Spleen (tissue), 11 donors: ENCODE results near the gene MICU1. TPM values are rescaled to one million over a fixed set of nuclear protein-coding genes. Genes with fewer than 3 reads are reported as not detected.
"Not testable (repeated sequence)": the region's sequence is repeated elsewhere in the genome, so short reads cannot be mapped to it uniquely, and the experiment has no call there.

Experiments used
- DNase-seq: peaks from one replicate; pipeline ENCODE4 v3.0.0-alpha.2; 2020
- H3K27ac ChIP-seq, 8 donors: fragments of 200-600 bp; sonication (generic) in 7 of 8; 1 replicate in 4 of 8; 2 replicates in 4 of 8; pipeline versions ENCODE4 v1.5.0 to v1.8.0; 2016 to 2021; ENCODE audit warnings: inconsistent platforms in 4 of 8, mild to moderate bottlenecking in 4 of 8, moderate library complexity in 1 of 8
- H3K27me3 ChIP-seq, 7 donors: fragments of 200-600 bp; sonication (generic) in 6 of 7; replicated peaks in 1 of 7; 1 replicate in 4 of 7; 2 replicates in 3 of 7; pipeline versions ENCODE4 v1.5.0 to v1.8.0; 2016 to 2021; ENCODE audit warnings: inconsistent platforms in 3 of 7, mild to moderate bottlenecking in 1 of 7
- H3K36me3 ChIP-seq, 6 donors: fragments of 200-600 bp; sonication (generic) in 5 of 6; 1 replicate in 4 of 6; 2 replicates in 2 of 6; pipeline versions ENCODE4 v1.5.0 to v1.8.0; 2016 to 2021; ENCODE audit warnings: inconsistent platforms in 2 of 6
- H3K4me1 ChIP-seq, 6 donors: fragments of 200-600 bp; sonication (generic) in 5 of 6; 1 replicate in 3 of 6; 2 replicates in 3 of 6; pipeline versions ENCODE4 v1.5.0 to v1.8.0; 2016 to 2021; ENCODE audit warnings: inconsistent platforms in 3 of 6
- H3K4me3 ChIP-seq, 8 donors: fragments of 200-600 bp; sonication (generic) in 7 of 8; 1 replicate in 4 of 8; 2 replicates in 4 of 8; pipeline versions ENCODE4 v1.5.0 to v1.8.0; 2016 to 2021; ENCODE audit warnings: inconsistent platforms in 4 of 8, mild to moderate bottlenecking in 4 of 8, moderate library complexity in 2 of 8
- H3K9me3 ChIP-seq, 8 donors: fragments of 200-600 bp; sonication (generic) in 7 of 8; 1 replicate in 4 of 8; 2 replicates in 4 of 8; pipeline versions ENCODE4 v1.5.0 to v1.8.0; 2016 to 2021; ENCODE audit warnings: inconsistent platforms in 4 of 8
- POLR2A ChIP-seq, 3 donors: fragments of 450-650 bp; IDR thresholded peaks; one replicate each; pipeline ENCODE4 v1.5.1; 2017; ENCODE audit warnings: antibody characterized with exemption in 3 of 3, mild to moderate bottlenecking in 1 of 3
- POLR2AphosphoS5 ChIP-seq, 3 donors: sonication (generic); formaldehyde crosslinking; IDR thresholded peaks; one replicate each; pipeline ENCODE4 v1.5.1; 2017; ENCODE audit warnings: antibody characterized with exemption in 3 of 3
- WGBS, 5 donors: extraction: QIAGEN DNeasy Blood & Tissue Kit in 3 of 5; methylation state at CpG; one replicate each; pipeline versions ENCODE4 v1.1.5 to v1.1.7; 2013 to 2018; 5-methylcytosine and 5-hydroxymethylcytosine counted together
- intact Hi-C: fragments of 100-400 bp; cut with DNase I; formaldehyde crosslinking; loops from one replicate; pipeline ENCODE4 v1.15.0; 2023; ENCODE audit warnings: low total_unique reads
- polyA plus RNA-seq, 3 donors: library from polyadenylated mRNA; stranded (reverse); fragments of 200-250 nt; gene quantifications; one replicate each; pipeline ENCODE4 v1.2.1, GENCODE V29; 2013
- total RNA-seq, 7 donors: library from RNA; depleted of rRNA in 3 of 7; stranded (reverse); fragments of >200 nt in 3 of 7; fragmentation: NEBNext Ultra II Directional in 4 of 7; extraction: Animal tissue kit (Norgen Biotek cat#: 25700) in 4 of 7; gene quantifications; one replicate each; pipeline versions ENCODE4 v1.1.0 to v1.2.1, GENCODE V29; 2016 to 2021
- TF ChIP-seq, protein P1 (sequence below), 11 experiments: fragments of 200-600 bp in 7 of 11; fragments of 450-650 bp in 4 of 11; sonication (generic) in 4 of 11; IDR thresholded peaks in 8 of 11; conservative IDR thresholded peaks in 3 of 11; 1 replicate in 7 of 11; 2 replicates in 4 of 11; pipeline versions ENCODE4 v1.4.0 to v1.8.0; 2016 to 2021; ENCODE audit warnings: antibody characterized with exemption in 11 of 11, inconsistent platforms in 4 of 11, mild to moderate bottlenecking in 1 of 11
- donor health status: healthy with polysubstance abuse.
- donor health status: DM: no; HTN: no; CAD: no; lungs with moderate emphysema.
- donor health status: DM: no; HTN: no; CAD: no.
- donor health status: Bipolar disorder and iron deficiency.
- donor health status: healthy.
- donor health status: DM: no; HTN: no; CAD: no.
- donor health status: DM: yes; HTN: yes; CAD: no.

Gene MICU1
- total and polyA plus RNA-seq, 10 donors: 16.4 to 58.4 (median 46.5) TPM

DNA sequence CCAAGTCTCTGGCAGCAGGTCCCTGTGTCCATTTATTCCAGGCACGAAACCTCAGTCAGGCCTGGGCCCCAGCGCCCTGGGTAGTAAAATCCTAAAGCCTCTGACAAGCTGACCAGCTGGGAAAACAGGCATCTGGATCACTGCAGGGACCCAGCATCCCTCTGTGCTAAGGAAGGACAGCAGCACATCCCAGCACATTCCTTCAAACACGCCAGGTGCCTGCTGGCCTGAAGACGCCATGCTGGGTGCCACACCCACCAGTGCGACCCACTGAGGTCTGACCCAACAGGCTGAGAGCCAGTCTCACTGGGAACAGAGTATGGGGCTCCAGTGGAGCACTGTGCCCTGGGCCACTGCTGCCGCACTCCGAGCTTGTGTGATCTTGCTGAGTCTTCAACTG lies 277.6 kb downstream of the MICU1 start:
- Histone ChIP-seq H3K27me3 (no peaks in the 10 kb centered on the region), H3K4me3 (no peak overlapping the region), H3K9me3 (no peaks in the 10 kb centered on the region), H3K4me1 (peaks cover 11 to 76% (median 43%) of the 10 kb centered on the region in 6 donors), H3K36me3 (peaks cover 0 to 88% (median 29%) of the 10 kb centered on the region in 6 donors), H3K27ac (no peak overlapping the region)
- peak in 1 of 3 donors; percentile 44 for TF ChIP-seq POLR2AphosphoS5 (IDR thresholded peaks at IDR 0.05)
- TF ChIP-seq, protein P1, sequence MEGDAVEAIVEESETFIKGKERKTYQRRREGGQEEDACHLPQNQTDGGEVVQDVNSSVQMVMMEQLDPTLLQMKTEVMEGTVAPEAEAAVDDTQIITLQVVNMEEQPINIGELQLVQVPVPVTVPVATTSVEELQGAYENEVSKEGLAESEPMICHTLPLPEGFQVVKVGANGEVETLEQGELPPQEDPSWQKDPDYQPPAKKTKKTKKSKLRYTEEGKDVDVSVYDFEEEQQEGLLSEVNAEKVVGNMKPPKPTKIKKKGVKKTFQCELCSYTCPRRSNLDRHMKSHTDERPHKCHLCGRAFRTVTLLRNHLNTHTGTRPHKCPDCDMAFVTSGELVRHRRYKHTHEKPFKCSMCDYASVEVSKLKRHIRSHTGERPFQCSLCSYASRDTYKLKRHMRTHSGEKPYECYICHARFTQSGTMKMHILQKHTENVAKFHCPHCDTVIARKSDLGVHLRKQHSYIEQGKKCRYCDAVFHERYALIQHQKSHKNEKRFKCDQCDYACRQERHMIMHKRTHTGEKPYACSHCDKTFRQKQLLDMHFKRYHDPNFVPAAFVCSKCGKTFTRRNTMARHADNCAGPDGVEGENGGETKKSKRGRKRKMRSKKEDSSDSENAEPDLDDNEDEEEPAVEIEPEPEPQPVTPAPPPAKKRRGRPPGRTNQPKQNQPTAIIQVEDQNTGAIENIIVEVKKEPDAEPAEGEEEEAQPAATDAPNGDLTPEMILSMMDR (IDR thresholded peaks at IDR 0.05 in 8 of 11, conservative IDR thresholded peaks at IDR 0.05 in 3 of 11): no peak
- DNase-seq: no peak
- 95 to 99% (median 97%) methylated on average over 7 of the region's 7 CpGs for WGBS, 5 donors
- intact Hi-C loops: no loop called here

DNA sequence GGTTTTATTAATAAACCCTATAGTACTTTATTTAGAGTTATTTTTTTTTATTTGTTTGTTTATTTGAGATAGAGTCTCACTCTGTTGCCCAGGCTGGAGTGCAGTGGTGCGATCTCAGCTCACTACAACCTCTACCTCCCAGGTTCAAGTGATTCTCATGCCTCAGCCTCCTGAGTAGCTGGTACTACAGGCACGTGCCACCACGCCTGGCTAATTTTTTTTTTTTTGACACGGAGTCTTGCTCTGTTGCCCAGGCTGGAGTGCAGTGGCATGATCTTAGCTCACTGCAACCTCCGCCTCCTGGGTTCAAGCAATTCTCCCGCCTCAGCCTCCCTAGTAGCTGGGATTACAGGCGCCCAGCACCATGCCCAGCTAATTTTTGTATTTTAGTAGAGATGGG lies 279.8 kb downstream of the MICU1 start:
- intact Hi-C loops: not testable (repeated sequence)

DNA sequence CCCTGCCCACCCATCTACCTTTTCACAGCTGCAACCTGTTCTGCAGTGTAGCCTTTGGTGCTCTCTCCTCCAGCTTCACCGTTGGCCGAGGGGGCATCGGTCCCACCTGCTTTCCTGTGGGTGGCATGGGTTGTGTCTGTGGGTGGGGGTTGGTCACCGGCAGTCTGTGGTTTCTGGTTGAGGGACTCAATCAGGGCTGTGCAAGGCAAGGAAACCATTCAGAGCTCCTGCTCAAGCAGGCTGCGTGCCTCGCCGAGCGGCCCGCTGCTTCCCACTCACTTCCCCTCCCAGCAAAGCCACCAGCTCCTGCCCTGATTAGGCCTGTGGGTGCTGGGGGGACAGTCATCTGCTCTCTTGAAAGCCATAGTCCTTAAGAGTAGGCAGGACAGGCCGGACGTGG lies 280.9 kb downstream of the MICU1 start:
- H3K4me3 ChIP-seq: no peak overlapping the region
- H3K36me3 ChIP-seq: peaks cover 3 to 90% (median 52%) of the 10 kb centered on the region in 6 donors
- TF ChIP-seq, protein P1 (IDR thresholded peaks at IDR 0.05 in 8 of 11, conservative IDR thresholded peaks at IDR 0.05 in 3 of 11): no peak
- TF ChIP-seq POLR2AphosphoS5 (IDR thresholded peaks at IDR 0.05): peak in 2 of 3 donors; percentile 15 to 31
- 31 to 51% (median 36%) methylated on average over 11 of the region's 11 CpGs for WGBS, 5 donors
- no peak for DNase-seq
- intact Hi-C loops: no loop called here
- H3K27me3 ChIP-seq: no peaks in the 10 kb centered on the region
- H3K27ac ChIP-seq: peak overlapping the region in 3 of 8 donors; percentile 1 to 48 (median 28)
- H3K4me1 ChIP-seq: peaks cover 9 to 62% (median 30%) of the 10 kb centered on the region in 6 donors
- no peaks in the 10 kb centered on the region for H3K9me3 ChIP-seq

More for the DNA sequence above, 279.8 kb downstream of the MICU1 start:
- not testable (repeated sequence) for H3K4me3 ChIP-seq, DNase-seq, H3K27me3 ChIP-seq, H3K9me3 ChIP-seq, H3K27ac ChIP-seq
- peaks cover 3 to 90% (median 49%) of the 10 kb centered on the region in 6 donors for H3K36me3 ChIP-seq
- peaks cover 0 to 62% (median 26%) of the 10 kb centered on the region in 6 donors for H3K4me1 ChIP-seq
- 90 to 97% (median 94%) methylated on average over 7 of the region's 7 CpGs for WGBS, 5 donors

DNA sequence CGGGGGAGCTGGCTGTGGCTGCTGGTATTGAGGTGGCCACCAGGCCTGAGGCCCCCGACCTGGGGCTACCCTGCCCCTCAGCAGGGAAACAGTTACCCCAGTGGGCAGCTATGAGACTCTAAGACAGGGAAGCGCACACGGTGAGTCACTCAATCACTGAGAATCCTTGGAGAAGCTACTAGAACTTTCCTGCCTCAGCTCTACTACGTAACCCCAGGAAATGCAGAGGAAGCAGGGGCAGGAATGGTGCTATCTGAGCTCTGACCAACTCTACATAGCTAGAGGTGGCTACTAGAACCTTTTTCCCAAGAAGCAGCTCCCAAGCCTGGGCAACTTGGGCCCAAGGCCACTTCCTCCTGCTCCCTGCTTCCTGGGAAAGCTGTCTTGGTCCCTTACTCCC lies 283.0 kb downstream of the MICU1 start:
- H3K27ac ChIP-seq: no peak overlapping the region
- H3K4me3 ChIP-seq: no peak overlapping the region
- peaks cover 3 to 90% (median 56%) of the 10 kb centered on the region in 6 donors for H3K36me3 ChIP-seq
- DNase-seq: no peak
- no peaks in the 10 kb centered on the region for H3K9me3 ChIP-seq
- H3K27me3 ChIP-seq: no peaks in the 10 kb centered on the region
- 85 to 96% (median 87%) methylated on average over 4 to 5 of the region's 5 CpGs for WGBS, 5 donors
- H3K4me1 ChIP-seq: peaks cover 9 to 47% (median 23%) of the 10 kb centered on the region in 6 donors
- TF ChIP-seq, protein P1 (IDR thresholded peaks at IDR 0.05 in 8 of 11, conservative IDR thresholded peaks at IDR 0.05 in 3 of 11): no peak
- no peak for TF ChIP-seq POLR2A (IDR thresholded peaks at IDR 0.05)
- TF ChIP-seq POLR2AphosphoS5 (IDR thresholded peaks at IDR 0.05): no peak
- intact Hi-C loops: no loop called here
